ENCODE results near the gene RAB6A. TPM values are rescaled to one million over a fixed set of nuclear protein-coding genes. Genes with fewer than 3 reads are reported as not detected.

RAB6A gene
- total and polyA plus RNA-seq, 2 donors (not counting 3 experiments of a cell fraction or from before 2014, with no cell fraction given): 45.0 to 130 TPM

DNA sequence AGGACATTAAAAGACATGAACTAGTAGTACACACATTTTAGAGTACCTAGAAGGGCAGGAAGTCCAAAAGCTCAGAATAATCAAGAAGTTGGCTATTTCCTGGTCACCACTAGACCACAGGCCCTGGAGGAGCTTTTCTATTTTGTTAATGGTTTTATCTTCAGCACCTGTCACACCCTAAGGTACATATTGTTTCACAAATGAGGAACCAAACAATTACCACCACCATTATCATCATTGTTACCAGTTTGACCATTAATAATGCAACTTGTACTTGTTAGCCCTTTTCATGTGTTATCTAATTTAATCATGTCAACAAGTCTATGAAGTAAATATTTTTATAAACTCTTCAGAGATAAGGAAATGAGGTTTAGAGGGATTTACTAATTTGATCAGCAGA, 31.7 kb upstream of the RAB6A start:
- CTCF ChIA-PET: no interaction called here
- H3K27me3 ChIP-seq (ENCODE audit: control insufficient read depth in 2 of 2, insufficient read depth in 2 of 2, low read length in 2 of 2): no peaks in the 10 kb centered on the region
- POLR2A ChIA-PET: no interaction called here
- no peaks in the 10 kb centered on the region for H3K9me3 ChIP-seq (replicated peaks; ENCODE audit: control insufficient read depth, insufficient read depth, low read length)
- peaks cover 14% of the 10 kb centered on the region for H3K79me2 ChIP-seq (ENCODE audit: control insufficient read depth, insufficient read depth, low read length)
- intact Hi-C loops (cut with micrococcal nuclease): loop anchor here (5.0 kb wide), 1 partner anchor 35 kb away; no protein-coding TSS in a partner anchor
- DNase-seq (ENCODE audit: low read depth, low spot score) (no peak), FAIRE-seq (no peak)
- H2AFZ ChIP-seq (ENCODE audit: low read depth, low read length): no peak overlapping the region
- no peak overlapping the region for H3K9ac ChIP-seq (replicated peaks; ENCODE audit: extremely low read depth, insufficient read depth, low read length)
- dilution Hi-C loops (cut with MboI; ENCODE audit: extremely low pct_ligation_motif_present, low sequenced_read_pairs): no loop called here
- BruUV-seq (replicated peaks): no TSS peak
- no peaks in the 10 kb centered on the region for H4K20me1 ChIP-seq (replicated peaks; ENCODE audit: control insufficient read depth, extremely low read depth, insufficient read depth, low read length)
- no peak overlapping the region for H3K4me3 ChIP-seq (replicated peaks in 1 of 3; ENCODE audit: insufficient read depth in 1 of 3, low read depth in 1 of 3, low read length in 3 of 3)
- H3K36me3 ChIP-seq (ENCODE audit: control insufficient read depth in 2 of 2, extremely low read depth in 1 of 2, insufficient read depth in 2 of 2, low read length in 2 of 2): no peaks in the 10 kb centered on the region
- TF ChIP-seq JUN (IDR thresholded peaks at IDR 0.05; ENCODE audit: borderline replicate concordance, insufficient read depth, insufficient read length, low read depth): no peak
- TF ChIP-seq, protein P1, sequence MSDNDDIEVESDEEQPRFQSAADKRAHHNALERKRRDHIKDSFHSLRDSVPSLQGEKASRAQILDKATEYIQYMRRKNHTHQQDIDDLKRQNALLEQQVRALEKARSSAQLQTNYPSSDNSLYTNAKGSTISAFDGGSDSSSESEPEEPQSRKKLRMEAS (IDR thresholded peaks at IDR 0.05; ENCODE audit: insufficient read depth, insufficient read length): no peak
- no peak for TF ChIP-seq POLR2AphosphoS5 (IDR thresholded peaks at IDR 0.05; ENCODE audit: insufficient read depth, low read depth, low read length)
- TF ChIP-seq MYC (IDR thresholded peaks at IDR 0.05; ENCODE audit: low read depth, low read length): no peak
- no peak for TF ChIP-seq GATA2 (IDR thresholded peaks at IDR 0.05; ENCODE audit: insufficient read depth, insufficient read length, low read depth, low read length)
- peaks cover 6% of the 10 kb centered on the region for H3K4me1 ChIP-seq (ENCODE audit: control insufficient read depth, extremely low read depth, insufficient read depth, low read length)
- no peak overlapping the region for H3K27ac ChIP-seq (ENCODE audit: insufficient read depth, low read depth, low read length)
- H3K9me1 ChIP-seq (replicated peaks; ENCODE audit: control insufficient read depth, extremely low read depth, insufficient read depth, low read length): no peaks in the 10 kb centered on the region
- H3K4me2 ChIP-seq (ENCODE audit: insufficient read depth, low read length): no peak overlapping the region

GRCh38 chr11:73789279-73789670, 28.4 kb upstream of the RAB6A start:
- ChIA-PET POLR2A (no interaction called here), CTCF (no interaction called here)
- TF ChIP-seq GATA2 (IDR thresholded peaks at IDR 0.05; ENCODE audit: insufficient read depth, insufficient read length, low read depth, low read length) (no peak), POLR2AphosphoS5 (IDR thresholded peaks at IDR 0.05; ENCODE audit: insufficient read depth, low read depth, low read length) (no peak), CTCF (IDR thresholded peaks at IDR 0.05; ENCODE audit: extremely low read depth in 1 of 2, insufficient read depth in 1 of 2, low read depth in 1 of 2, low read length in 2 of 2) (no peak), EZH2 (IDR thresholded peaks at IDR 0.05; ENCODE audit: borderline replicate concordance, low read depth, low read length, severe bottlenecking) (no peak), FOS (IDR thresholded peaks at IDR 0.05; ENCODE audit: borderline replicate concordance, insufficient read depth, low read length) (no peak), POLR2A (IDR thresholded peaks at IDR 0.05; ENCODE audit: low read depth, low read length) (no peak), JUN (IDR thresholded peaks at IDR 0.05; ENCODE audit: borderline replicate concordance, insufficient read depth, insufficient read length, low read depth) (no peak), MYC (IDR thresholded peaks at IDR 0.05; ENCODE audit: low read depth, low read length) (no peak)
- TF ChIP-seq, protein P1 (IDR thresholded peaks at IDR 0.05; ENCODE audit: insufficient read depth, insufficient read length): no peak
- no peak for DNase-seq (ENCODE audit: low read depth, low spot score)
- intact Hi-C loops (cut with micrococcal nuclease) (no loop called here), dilution Hi-C loops (cut with MboI; ENCODE audit: extremely low pct_ligation_motif_present, low sequenced_read_pairs) (no loop called here)
- no peak for FAIRE-seq
- H3K9me1 ChIP-seq (replicated peaks; ENCODE audit: control insufficient read depth, extremely low read depth, insufficient read depth, low read length): no peaks in the 10 kb centered on the region
- H3K9ac ChIP-seq (replicated peaks; ENCODE audit: extremely low read depth, insufficient read depth, low read length): no peak overlapping the region
- H4K20me1 ChIP-seq (replicated peaks; ENCODE audit: control insufficient read depth, extremely low read depth, insufficient read depth, low read length): no peaks in the 10 kb centered on the region
- H3K4me1 ChIP-seq (ENCODE audit: control insufficient read depth, extremely low read depth, insufficient read depth, low read length): peaks cover 8% of the 10 kb centered on the region
- H3K27ac ChIP-seq (ENCODE audit: insufficient read depth, low read depth, low read length): no peak overlapping the region
- H3K27me3 ChIP-seq (ENCODE audit: control insufficient read depth in 2 of 2, insufficient read depth in 2 of 2, low read length in 2 of 2): no peaks in the 10 kb centered on the region
- no peak overlapping the region for H2AFZ ChIP-seq (ENCODE audit: low read depth, low read length)
- no peak overlapping the region for H3K4me3 ChIP-seq (replicated peaks in 1 of 3; ENCODE audit: insufficient read depth in 1 of 3, low read depth in 1 of 3, low read length in 3 of 3)
- no peaks in the 10 kb centered on the region for H3K36me3 ChIP-seq (ENCODE audit: control insufficient read depth in 2 of 2, extremely low read depth in 1 of 2, insufficient read depth in 2 of 2, low read length in 2 of 2)
- peaks cover 14% of the 10 kb centered on the region for H3K79me2 ChIP-seq (ENCODE audit: control insufficient read depth, insufficient read depth, low read length)
- peak overlapping the region; percentile 84 for H3K4me2 ChIP-seq (ENCODE audit: insufficient read depth, low read length)
- BruUV-seq (replicated peaks): no TSS peak
- no peaks in the 10 kb centered on the region for H3K9me3 ChIP-seq (replicated peaks; ENCODE audit: control insufficient read depth, insufficient read depth, low read length)
